H9 (cell line): ENCODE data around the gene ERC1. TPM values are rescaled to one million over a fixed set of nuclear protein-coding genes. Genes with fewer than 3 reads are reported as not detected.

ENCODE experiments used
- DNase-seq: peaks from one replicate; pipeline ENCODE4 v3.0.0-alpha.2; 2017
- H2AFZ ChIP-seq: one replicate; pipeline ENCODE4 v1.6.1; 2013; ENCODE audit warnings: mild to moderate bottlenecking, low read length, control low read depth, moderate library complexity
- H2AK5ac ChIP-seq: 2 replicates; pipeline ENCODE4 v1.6.1; 2013; ENCODE audit warnings: low read length, control low read depth, mixed read lengths; ENCODE audit not compliant: insufficient read length
- H2BK120ac ChIP-seq: one replicate; pipeline ENCODE4 v1.6.1; 2013; ENCODE audit warnings: low read depth, mild to moderate bottlenecking, low read length, control low read depth, inconsistent platforms; ENCODE audit not compliant: poor library complexity, severe bottlenecking
- H2BK12ac ChIP-seq: 2 replicates; pipeline ENCODE4 v1.6.1; 2013; ENCODE audit warnings: low read length, control low read depth, mixed read lengths, low read depth; ENCODE audit not compliant: insufficient read length
- H2BK15ac ChIP-seq: 2 replicates; pipeline ENCODE4 v1.6.1; 2013; ENCODE audit warnings: low read depth, low read length, control low read depth
- H2BK20ac ChIP-seq: one replicate; pipeline ENCODE4 v1.6.1; 2013; ENCODE audit warnings: low read depth, mild to moderate bottlenecking, low read length, control low read depth, inconsistent platforms; ENCODE audit not compliant: poor library complexity, severe bottlenecking
- H2BK5ac ChIP-seq: 2 replicates; pipeline ENCODE4 v1.6.1; 2013; ENCODE audit warnings: low read length, control low read depth, mixed read lengths; ENCODE audit not compliant: insufficient read length
- H3K14ac ChIP-seq: 2 replicates; pipeline ENCODE4 v1.6.1; 2013; ENCODE audit warnings: low read length, control low read depth; ENCODE audit not compliant: insufficient read depth
- H3K18ac ChIP-seq: 2 replicates; pipeline ENCODE4 v1.6.1; 2013; ENCODE audit warnings: low read depth, mild to moderate bottlenecking, mixed read lengths, low read length, control low read depth; ENCODE audit not compliant: insufficient read length
- H3K23ac ChIP-seq: 2 replicates; pipeline ENCODE4 v1.6.1; 2013; ENCODE audit warnings: low read length, control low read depth, mixed read lengths, low read depth; ENCODE audit not compliant: insufficient read length
- H3K23me2 ChIP-seq: 2 replicates; pipeline ENCODE4 v1.6.1; 2013; ENCODE audit warnings: low read depth, mild to moderate bottlenecking, mixed read lengths, low read length, control low read depth; ENCODE audit not compliant: insufficient read length, poor library complexity, severe bottlenecking
- H3K27ac ChIP-seq: 2 replicates; pipeline ENCODE4 v1.5.1; 2013; ENCODE audit warnings: low read length, control low read depth, mixed read lengths, low read depth; ENCODE audit not compliant: insufficient read length
- H3K27me3 ChIP-seq: 2 replicates; pipeline ENCODE4 v1.6.1; 2013; ENCODE audit warnings: low read length, control low read depth, inconsistent platforms; ENCODE audit not compliant: insufficient read depth
- H3K4ac ChIP-seq: 2 replicates; pipeline ENCODE4 v1.6.1; 2013; ENCODE audit warnings: low read depth, mild to moderate bottlenecking, control low read depth, inconsistent platforms, low read length, moderate library complexity
- H3K4me1 ChIP-seq: 2 replicates; pipeline ENCODE4 v1.6.1; 2013; ENCODE audit warnings: low read length, control low read depth, inconsistent platforms; ENCODE audit not compliant: insufficient read depth
- H3K4me2 ChIP-seq: 2 replicates; pipeline ENCODE4 v1.6.1; 2013; ENCODE audit warnings: low read length, control low read depth, mixed read lengths; ENCODE audit not compliant: insufficient read length, insufficient read depth
- H3K56ac ChIP-seq: 2 replicates; pipeline ENCODE4 v1.6.1; 2013; ENCODE audit warnings: low read depth, mild to moderate bottlenecking, mixed read lengths, low read length, control low read depth; ENCODE audit not compliant: insufficient read length
- H3K79me1 ChIP-seq: 2 replicates; pipeline ENCODE4 v1.6.1; 2013; ENCODE audit warnings: low read depth, mild to moderate bottlenecking, moderate library complexity, low read length, control low read depth, inconsistent platforms; ENCODE audit not compliant: insufficient read depth, poor library complexity, severe bottlenecking
- H3K79me2 ChIP-seq: 2 replicates; pipeline ENCODE4 v1.6.1; 2013; ENCODE audit warnings: low read length, control low read depth, inconsistent platforms; ENCODE audit not compliant: insufficient read depth
- H3K9ac ChIP-seq: 2 replicates; pipeline ENCODE4 v1.6.1; 2013; ENCODE audit warnings: low read length, control low read depth, mixed read lengths; ENCODE audit not compliant: insufficient read length; ENCODE audit errors: extremely low read depth
- H3K9me3 ChIP-seq: one replicate; pipeline ENCODE4 v1.6.1; 2013; ENCODE audit warnings: low read depth, low read length, inconsistent platforms; ENCODE audit not compliant: control insufficient read depth
- H3T11ph ChIP-seq: one replicate; pipeline ENCODE4 v1.6.1; 2013; ENCODE audit warnings: mild to moderate bottlenecking, low read length, control low read depth, inconsistent platforms
- H4K20me1 ChIP-seq: one replicate; pipeline ENCODE4 v1.6.1; 2013; ENCODE audit not compliant: control insufficient read depth, insufficient read length, insufficient read depth
- H4K5ac ChIP-seq: 2 replicates; pipeline ENCODE4 v1.6.1; 2013; ENCODE audit warnings: low read depth, mild to moderate bottlenecking, mixed read lengths, low read length, control low read depth; ENCODE audit not compliant: insufficient read length
- H4K8ac ChIP-seq: replicated peaks from 2 replicates; pipeline ENCODE4 v1.6.1; 2013; ENCODE audit warnings: low read length, control low read depth, mixed read lengths, low read depth; ENCODE audit not compliant: insufficient read length
- H4K91ac ChIP-seq: 2 replicates; pipeline ENCODE4 v1.6.1; 2013; ENCODE audit warnings: low read depth, mild to moderate bottlenecking, moderate library complexity, mixed read lengths, low read length, control low read depth; ENCODE audit not compliant: insufficient read length
- H3K27ac Mint-ChIP-seq, 3 experiments: 2 replicates in 2 of 3; 3 replicates in 1 of 3; pipeline ENCODE4 v1.8.0; 2020 to 2021; ENCODE audit warnings: mixed read lengths in 3 of 3, mild to moderate bottlenecking in 1 of 3, moderate library complexity in 1 of 3
- H3K27me3 Mint-ChIP-seq: 2 replicates; pipeline ENCODE4 v1.8.0; 2021; ENCODE audit warnings: low read depth, mild to moderate bottlenecking, moderate library complexity, mixed read lengths
- H3K36me3 Mint-ChIP-seq, 3 experiments: 2 replicates in 2 of 3; 3 replicates in 1 of 3; pipeline ENCODE4 v1.8.0; 2020 to 2021; ENCODE audit warnings: low read depth in 3 of 3, mixed read lengths in 3 of 3; ENCODE audit not compliant: insufficient read depth in 1 of 3
- H3K4me1 Mint-ChIP-seq, 2 experiments: 2 replicates each; pipeline ENCODE4 v1.8.0; 2020; ENCODE audit warnings: mixed read lengths in 2 of 2
- H3K4me3 Mint-ChIP-seq, 2 experiments: 2 replicates in 1 of 2; 3 replicates in 1 of 2; pipeline ENCODE4 v1.8.0; 2020 to 2021; ENCODE audit warnings: mild to moderate bottlenecking in 2 of 2, mixed read lengths in 2 of 2, moderate library complexity in 1 of 2
- H3K9me3 Mint-ChIP-seq, 2 experiments: 2 replicates in 1 of 2; 3 replicates in 1 of 2; pipeline ENCODE4 v1.8.0; 2020; ENCODE audit warnings: mild to moderate bottlenecking in 2 of 2, mixed read lengths in 2 of 2, moderate library complexity in 1 of 2
- WGBS: extraction: QIAGEN DNeasy Blood & Tissue Kit; methylation state at CpG from one replicate; pipeline ENCODE4 v1.1.7; 2013; ENCODE audit warnings: missing lambda C conversion rate, low lambda C conversion rate, mixed read lengths; ENCODE audit not compliant: insufficient read length; ENCODE audit errors: extremely low coverage; 5-methylcytosine and 5-hydroxymethylcytosine counted together
- total RNA-seq: library from RNA; stranded (reverse); gene quantifications from 2 replicates; pipeline ENCODE4 v1.2.1, GENCODE V29; 2021
- TF ChIP-seq, protein P1 (sequence below): fragments of 200-600 bp; sonication (generic); conservative IDR thresholded peaks from 3 replicates; pipeline ENCODE4 v1.8.0; 2021; ENCODE audit warnings: antibody characterized with exemption, mild to moderate bottlenecking

The ERC1 gene
- total RNA-seq, 1 experiment from 2014 or later = 51.2 TPM

DNA sequence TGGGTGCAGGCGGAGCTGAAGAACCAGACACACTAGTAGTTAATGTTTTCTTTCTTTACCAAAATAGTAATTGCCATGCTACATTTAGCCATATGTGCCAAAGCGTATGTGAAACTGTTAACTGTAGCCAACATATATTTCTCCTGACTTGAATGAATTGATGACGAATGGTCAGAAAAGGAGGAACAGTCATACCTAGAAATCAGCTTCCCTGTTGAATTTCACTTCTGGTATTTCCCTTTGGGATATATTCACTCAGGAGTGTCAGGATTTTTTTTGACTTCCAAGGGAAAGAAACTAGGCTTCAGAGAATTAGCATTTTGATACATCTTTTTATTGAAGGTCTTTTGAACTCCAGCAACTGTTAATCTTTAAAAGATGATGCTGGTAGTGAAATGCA, 87.0 kb downstream of the ERC1 start:
- no peaks in the 10 kb centered on the region for H3K79me2 ChIP-seq
- Mint-ChIP-seq H3K9me3 (no peaks in the 10 kb centered on the region), H3K27ac (no peak overlapping the region), H3K27me3 (no peaks in the 10 kb centered on the region), H3K4me1 (peaks cover 12 to 15% of the 10 kb centered on the region in 2 experiments), H3K36me3 (no peaks in the 10 kb centered on the region), H3K4me3 (no peak overlapping the region)
- no peak overlapping the region for H3K27ac ChIP-seq
- no CpG with 5 or more reads among the region's 3 CpGs for whole genome bisulfite sequencing
- H3K27me3 ChIP-seq = no peaks in the 10 kb centered on the region
- no peak overlapping the region for H4K8ac ChIP-seq
- no peak for DNase-seq
- H4K91ac ChIP-seq = no peak overlapping the region
- no peak overlapping the region for H2BK5ac ChIP-seq
- no peaks in the 10 kb centered on the region for H4K20me1 ChIP-seq
- H3K56ac ChIP-seq = no peak overlapping the region
- H3K9me3 ChIP-seq = no peaks in the 10 kb centered on the region
- H4K5ac ChIP-seq = no peak overlapping the region
- H3T11ph ChIP-seq = no peak overlapping the region
- H3K23me2 ChIP-seq = no peaks in the 10 kb centered on the region
- no peaks in the 10 kb centered on the region for H3K4me1 ChIP-seq
- no peaks in the 10 kb centered on the region for H3K79me1 ChIP-seq
- no peak overlapping the region for H2AFZ ChIP-seq
- H2BK20ac ChIP-seq = no peak overlapping the region
- no peak overlapping the region for H2BK120ac ChIP-seq
- no peak overlapping the region for H3K9ac ChIP-seq
- no peak overlapping the region for H3K18ac ChIP-seq
- H2BK12ac ChIP-seq = no peak overlapping the region
- H2BK15ac ChIP-seq = no peak overlapping the region
- no peak overlapping the region for H3K4me2 ChIP-seq
- no peak overlapping the region for H3K14ac ChIP-seq
- TF ChIP-seq, protein P1, sequence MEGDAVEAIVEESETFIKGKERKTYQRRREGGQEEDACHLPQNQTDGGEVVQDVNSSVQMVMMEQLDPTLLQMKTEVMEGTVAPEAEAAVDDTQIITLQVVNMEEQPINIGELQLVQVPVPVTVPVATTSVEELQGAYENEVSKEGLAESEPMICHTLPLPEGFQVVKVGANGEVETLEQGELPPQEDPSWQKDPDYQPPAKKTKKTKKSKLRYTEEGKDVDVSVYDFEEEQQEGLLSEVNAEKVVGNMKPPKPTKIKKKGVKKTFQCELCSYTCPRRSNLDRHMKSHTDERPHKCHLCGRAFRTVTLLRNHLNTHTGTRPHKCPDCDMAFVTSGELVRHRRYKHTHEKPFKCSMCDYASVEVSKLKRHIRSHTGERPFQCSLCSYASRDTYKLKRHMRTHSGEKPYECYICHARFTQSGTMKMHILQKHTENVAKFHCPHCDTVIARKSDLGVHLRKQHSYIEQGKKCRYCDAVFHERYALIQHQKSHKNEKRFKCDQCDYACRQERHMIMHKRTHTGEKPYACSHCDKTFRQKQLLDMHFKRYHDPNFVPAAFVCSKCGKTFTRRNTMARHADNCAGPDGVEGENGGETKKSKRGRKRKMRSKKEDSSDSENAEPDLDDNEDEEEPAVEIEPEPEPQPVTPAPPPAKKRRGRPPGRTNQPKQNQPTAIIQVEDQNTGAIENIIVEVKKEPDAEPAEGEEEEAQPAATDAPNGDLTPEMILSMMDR = no peak
- H3K23ac ChIP-seq = no peak overlapping the region
- H2AK5ac ChIP-seq = no peak overlapping the region
- no peak overlapping the region for H3K4ac ChIP-seq
